Fibroblast of villous mesenchyme (primary cell): ENCODE results near the gene TRAF7. TPM values are rescaled to one million over a fixed set of nuclear protein-coding genes. Genes with fewer than 3 reads are reported as not detected.
A peak's percentile ranks its signal among the peaks of the same experiment; 100 is the strongest.

Experiments
- DNase-seq: peaks from one replicate; pipeline ENCODE4 v3.0.0-alpha.2; 2010; ENCODE audit warnings: low read depth
- H3K4me3 ChIP-seq: 2 replicates; pipeline ENCODE4 v1.5.1; 2011; ENCODE audit warnings: low read depth, mild to moderate bottlenecking, low read length
- CTCF ChIP-seq: IDR thresholded peaks from 2 replicates; pipeline ENCODE4 v1.5.1; 2012; ENCODE audit warnings: low read depth, mild to moderate bottlenecking, low read length; ENCODE audit not compliant: insufficient read depth
- total RNA-seq: library from RNA; depleted of rRNA; stranded (reverse); fragments of >200 nt; gene quantifications from 2 replicates; pipeline ENCODE4 v1.2.3, GENCODE V29; 2012

TRAF7 gene
- total RNA-seq, 1 donor: 62.6 TPM

GRCh38 chr16:2209258-2210008, 53.9 kb downstream of the TRAF7 start:
- DNase-seq: no peak
- no peak overlapping the region for H3K4me3 ChIP-seq
- TF ChIP-seq CTCF: no peak

GRCh38 chr16:2210009-2210332, 54.4 kb downstream of the TRAF7 start:
- no peak for TF ChIP-seq CTCF
- H3K4me3 ChIP-seq: no peak overlapping the region

GRCh38 chr16:2210386-2211365, 55.1 kb downstream of the TRAF7 start, which contains the start of gene BRICD5:
BRICD5 (minus strand) TSS chr16:2210863; CDS start chr16:2210833, 30 bp downstream.
- TF ChIP-seq CTCF: no peak
- no peak for DNase-seq

More at GRCh38 chr16:2210009-2210332, 54.4 kb downstream of the TRAF7 start:
- DNase-seq: no peak

GRCh38 chr16:2211923-2212347, 56.4 kb downstream of the TRAF7 start:
- H3K4me3 ChIP-seq: no peak overlapping the region
- TF ChIP-seq CTCF: no peak
- no peak for DNase-seq

More at GRCh38 chr16:2210386-2211365, 55.1 kb downstream of the TRAF7 start, which contains the start of gene BRICD5:
- no peak within 1 kb of the TSS for H3K4me3 ChIP-seq

GRCh38 chr16:2212362-2213324, 57.1 kb downstream of the TRAF7 start:
- no peak for TF ChIP-seq CTCF
- no peak for DNase-seq
- peak overlapping the region; percentile 65 for H3K4me3 ChIP-seq
